LoVo (cell line): ENCODE data around the gene EP300.

Source experiments
- DNase-seq: peaks from one replicate; pipeline ENCODE4 v3.0.0-alpha.2; 2016; ENCODE audit warnings: low spot score

EP300 gene

DNA sequence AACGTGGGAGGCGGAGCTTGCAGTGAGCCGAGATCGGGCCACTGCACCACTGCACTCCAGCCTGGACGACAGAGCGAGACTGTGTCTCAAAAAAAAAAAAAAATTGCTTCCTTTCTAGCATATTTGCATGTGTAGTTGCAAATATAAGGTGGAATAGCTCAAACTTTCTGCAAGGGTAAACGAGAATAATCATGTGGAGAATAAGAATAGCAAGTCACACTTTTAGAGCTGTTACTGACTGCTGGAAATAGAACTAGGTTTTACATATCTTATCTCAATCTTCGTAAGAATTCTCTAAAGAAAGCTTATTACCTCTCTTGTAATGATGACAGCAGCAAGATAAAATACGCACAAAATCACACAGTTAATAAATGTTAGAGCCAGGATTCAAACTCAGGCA lies 114.3 kb downstream of the EP300 start:
- DNase-seq: no peak

GRCh38 chr22:41215409-41215808 lies 123.0 kb downstream of the EP300 start:
- no peak for DNase-seq

- no peak for DNase-seq
These were observed 123.5 kb downstream of the EP300 start for GRCh38 chr22:41215926-41216325.

GRCh38 chr22:41216984-41217383 lies 124.6 kb downstream of the EP300 start:
- no peak for DNase-seq

DNA sequence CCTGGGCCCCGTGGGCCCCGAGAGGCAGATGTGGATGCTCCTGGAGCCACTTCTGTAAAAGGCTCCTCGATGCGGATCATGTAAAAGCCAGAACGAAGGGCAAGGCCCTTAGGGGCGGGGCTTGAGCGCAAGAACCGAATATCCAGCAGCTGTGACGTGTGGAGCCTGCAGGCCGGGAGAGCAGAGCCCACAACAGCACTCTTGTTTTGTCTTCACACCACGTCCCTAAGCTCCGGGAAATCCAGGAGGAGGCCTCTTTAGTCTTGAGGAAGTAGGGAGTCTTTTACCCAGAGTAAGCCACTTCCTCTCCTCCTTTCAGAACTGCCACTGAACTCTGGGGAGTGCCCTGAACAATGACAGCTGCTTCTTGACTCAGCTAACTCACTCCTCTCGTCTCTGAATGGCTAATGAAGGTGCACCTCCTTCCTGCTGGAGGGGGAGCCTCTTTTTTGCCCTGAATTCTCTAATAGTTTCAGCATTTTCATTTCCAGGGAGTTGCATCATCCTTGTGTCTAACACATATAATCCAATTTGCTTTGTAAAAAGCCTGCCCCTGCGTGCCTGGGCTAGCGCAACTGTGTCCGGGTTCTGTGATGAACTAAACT lies 125.3 kb downstream of the EP300 start:
- DNase-seq: no peak

DNA sequence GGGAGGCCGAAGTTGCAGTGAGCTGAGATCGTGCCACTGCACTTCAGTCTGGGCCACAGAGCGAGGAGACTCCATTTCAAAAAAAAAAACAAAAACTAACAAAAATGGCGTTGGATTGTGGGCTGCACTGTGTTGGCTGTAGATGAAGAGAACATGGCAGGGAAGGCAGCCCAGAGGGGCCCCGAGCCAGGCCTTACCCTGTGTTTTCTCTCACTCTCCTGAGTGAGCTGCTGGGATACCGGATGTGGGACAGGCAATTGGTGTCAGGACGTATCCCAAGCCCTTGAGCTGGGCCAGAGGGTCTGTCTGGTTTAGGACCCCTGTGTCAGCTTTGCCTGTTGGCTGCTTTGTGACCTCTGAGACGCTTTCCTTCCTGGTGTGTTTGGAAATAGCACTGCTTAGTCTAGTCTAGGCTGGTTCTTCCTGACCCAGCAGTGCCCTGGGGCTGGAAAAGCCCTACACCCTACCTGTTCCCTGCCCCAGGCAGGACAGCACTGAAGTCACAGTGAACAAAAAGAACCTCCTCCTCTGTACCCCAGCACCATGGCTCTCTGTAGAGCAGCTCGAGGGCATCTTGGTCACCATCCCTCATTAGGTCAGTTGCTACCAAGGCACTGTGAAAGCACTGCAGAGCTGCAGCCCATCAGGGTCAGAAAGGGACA lies 130.6 kb downstream of the EP300 start:
- no peak for DNase-seq

GRCh38 chr22:41223535-41223934 lies 131.1 kb downstream of the EP300 start:
- DNase-seq: no peak

GRCh38 chr22:41226723-41227655 lies 134.6 kb downstream of the EP300 start:
- DNase-seq: no peak

GRCh38 chr22:41229215-41229614 lies 136.8 kb downstream of the EP300 start:
- DNase-seq: no peak
